ENCODE data around the gene CA12.
"Not testable (repeated sequence)": the region's sequence is repeated elsewhere in the genome, so short reads cannot be mapped to it uniquely, and the experiment has no call there.

Gene CA12

DNA sequence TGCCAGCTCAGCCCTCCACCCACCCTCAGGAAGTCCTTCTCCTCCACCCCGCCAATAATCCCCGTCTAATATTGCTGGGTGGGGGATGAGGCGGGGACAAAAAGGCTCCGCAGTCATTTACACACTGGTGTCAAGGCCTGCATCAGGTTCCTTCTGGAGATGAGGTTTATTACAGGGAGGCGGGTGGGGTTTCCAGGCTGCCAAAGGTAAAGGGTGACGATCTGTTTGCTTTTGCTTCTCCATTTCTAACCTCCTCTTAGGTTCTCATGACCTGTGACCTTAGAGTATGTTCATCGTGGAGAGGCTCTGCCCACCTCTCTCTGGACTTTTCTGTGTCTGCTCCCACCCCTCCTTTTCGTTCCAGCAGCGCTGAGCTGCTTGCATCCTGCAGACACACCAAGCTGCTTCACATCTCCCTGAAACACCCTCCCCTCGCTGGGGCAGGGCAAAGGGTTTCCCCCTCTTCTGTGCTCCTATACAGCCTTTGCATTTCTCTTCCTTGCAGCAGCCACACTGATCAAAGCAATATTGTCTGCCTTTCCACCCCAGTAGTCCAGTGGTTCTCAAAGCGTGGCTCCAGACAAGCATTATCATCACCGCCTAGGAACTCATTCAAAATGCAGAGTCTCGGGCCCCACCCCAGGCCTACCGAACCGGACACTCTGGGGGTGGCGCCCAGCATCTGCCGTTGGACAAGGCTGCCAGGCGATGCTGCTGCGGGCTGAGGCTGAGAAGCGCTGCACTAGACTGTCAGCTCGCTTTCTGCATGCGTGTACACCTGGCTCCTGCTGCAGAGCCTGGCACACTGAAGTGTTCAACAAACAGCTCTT is 26.6 kb downstream of the CA12 start:
- DNase-seq = no peak

DNA sequence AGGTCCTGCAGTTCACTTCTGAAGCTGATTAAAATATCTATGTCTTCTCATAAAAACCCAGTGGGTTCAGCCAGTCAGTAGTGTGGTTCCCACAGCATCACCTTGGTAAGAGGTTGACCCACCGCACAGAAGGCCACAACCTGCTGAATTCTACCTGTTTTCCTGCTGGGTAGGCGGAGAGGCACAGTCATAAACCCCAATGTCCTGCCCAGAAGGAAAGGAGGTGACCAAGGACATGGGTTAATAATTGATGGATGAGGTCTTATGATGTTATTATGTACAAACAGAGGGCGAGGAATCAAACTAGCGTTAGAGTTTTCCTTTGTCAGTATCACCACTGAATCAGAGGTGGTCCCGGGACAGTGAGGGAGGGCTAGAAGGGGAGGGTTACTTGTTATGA is 27.8 kb downstream of the CA12 start:
- no peak for DNase-seq

DNA sequence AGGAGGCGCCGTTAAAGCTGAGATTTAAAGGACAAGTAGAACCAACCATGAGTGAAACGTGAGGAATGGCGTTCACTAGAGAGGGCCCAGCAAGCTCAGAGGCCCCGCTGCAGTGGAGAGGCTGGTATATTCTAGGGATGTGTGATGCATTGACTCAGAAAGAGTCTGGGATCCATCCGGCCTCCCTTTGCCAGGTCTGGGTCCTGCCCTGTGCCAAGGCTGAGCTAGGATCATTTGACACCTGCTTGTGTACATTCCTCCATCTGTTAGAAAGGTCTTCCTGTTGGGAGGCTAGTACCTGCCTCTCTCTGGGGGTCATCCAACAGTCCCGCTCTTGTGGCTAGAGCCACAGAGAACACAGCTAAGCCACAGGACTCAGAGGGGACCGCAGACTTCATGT is 28.4 kb downstream of the CA12 start:
- no peak for DNase-seq

DNA sequence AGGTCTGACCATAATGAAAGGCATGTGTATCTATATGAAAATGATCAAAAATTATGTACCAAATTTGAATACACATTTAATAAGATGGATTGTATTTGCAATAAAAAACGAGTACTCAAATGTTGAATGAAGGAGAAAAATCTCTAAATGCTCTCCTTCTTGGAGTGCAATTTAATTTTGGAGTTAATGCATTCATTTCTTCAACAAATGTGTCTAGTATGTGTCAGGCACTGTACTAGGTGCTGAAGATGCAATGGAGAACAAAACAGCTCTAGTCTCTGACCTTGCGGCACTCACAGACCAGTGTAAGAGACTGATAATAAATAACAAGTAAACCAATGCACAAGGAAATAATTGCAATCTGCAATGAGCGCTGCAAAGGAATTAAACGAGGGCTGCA is 28.8 kb downstream of the CA12 start:
- no peak for DNase-seq

DNA sequence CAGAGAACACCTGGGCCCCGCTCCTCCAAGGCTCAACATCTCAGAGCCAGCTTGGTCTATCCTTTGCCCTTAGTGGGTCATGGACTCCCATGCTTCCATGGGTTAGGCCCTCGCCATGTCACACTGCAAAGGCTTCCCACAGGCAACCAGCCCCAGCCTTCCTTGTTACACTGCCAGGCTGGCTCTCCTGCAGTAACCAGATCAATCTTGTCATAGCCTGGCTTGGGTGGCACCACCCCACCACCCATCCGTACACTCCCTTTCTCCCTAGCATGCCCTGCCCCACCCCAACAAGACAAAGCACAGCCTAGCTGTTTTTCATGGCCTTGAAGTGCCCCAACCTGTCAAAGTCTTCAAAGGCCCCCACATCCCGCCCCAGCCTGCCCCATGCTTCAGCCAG is 30.5 kb downstream of the CA12 start:
- no peak for DNase-seq

DNA sequence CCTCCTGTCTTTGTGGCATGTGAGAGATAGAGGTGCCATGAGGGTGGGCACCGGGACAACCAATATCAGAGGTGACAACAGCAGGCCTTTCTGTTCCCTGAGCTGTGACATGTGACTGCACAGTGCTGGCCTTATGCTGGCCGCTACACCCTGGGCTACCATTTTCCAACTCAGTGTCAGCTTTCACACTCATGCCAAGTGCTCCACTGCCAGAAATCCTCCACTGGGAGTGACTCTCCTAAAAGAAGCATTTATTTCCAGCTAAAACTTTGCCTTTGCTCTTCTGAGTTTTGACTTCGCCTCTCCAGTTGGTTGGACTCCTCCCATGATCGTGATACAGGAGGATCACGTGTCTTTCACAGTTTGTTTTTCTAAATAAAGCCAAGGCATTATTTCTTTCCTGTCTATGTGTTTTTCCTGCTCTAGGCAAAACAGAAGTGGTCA is 31.4 kb downstream of the CA12 start:
- no peak for DNase-seq

DNA sequence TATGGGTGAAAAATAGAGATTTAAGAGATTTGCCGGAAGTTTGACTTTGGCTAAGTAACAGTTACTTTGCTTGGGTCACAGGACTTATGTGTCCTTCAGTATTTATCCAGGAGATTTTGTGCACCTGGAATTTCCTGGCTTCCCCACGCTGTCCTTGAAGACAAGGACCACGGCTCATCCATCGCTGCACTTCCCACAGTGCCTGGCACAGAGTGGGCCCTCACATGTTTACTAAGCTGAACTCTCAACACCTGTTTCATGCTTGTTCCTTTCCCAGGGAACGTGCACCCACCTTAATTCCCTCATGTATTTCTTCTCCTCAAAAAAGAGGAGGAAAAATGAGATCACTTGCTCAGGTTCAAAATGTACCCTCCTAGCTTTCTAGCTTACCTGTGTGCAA is 32.0 kb downstream of the CA12 start:
- no peak for DNase-seq

DNA sequence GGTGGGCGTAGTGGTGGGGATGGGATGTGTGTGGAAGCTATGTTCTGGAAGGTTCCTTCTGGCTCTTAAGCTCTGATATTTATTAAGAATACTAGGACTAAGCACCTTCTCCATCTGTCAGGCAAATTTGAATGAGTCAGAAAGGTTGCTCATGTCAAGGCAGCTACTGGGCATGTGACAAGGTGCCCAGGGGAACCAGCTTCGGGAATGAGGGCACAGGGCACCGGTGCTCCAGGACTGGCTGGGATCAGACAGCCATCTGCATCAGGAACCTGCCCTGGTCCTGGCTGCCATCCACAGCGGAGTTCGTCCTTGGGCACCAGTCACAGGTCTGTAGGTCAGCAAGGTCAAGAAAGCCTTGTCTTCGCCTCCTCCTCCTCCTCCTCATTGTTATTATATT is 32.5 kb downstream of the CA12 start:
- no peak for DNase-seq

DNA sequence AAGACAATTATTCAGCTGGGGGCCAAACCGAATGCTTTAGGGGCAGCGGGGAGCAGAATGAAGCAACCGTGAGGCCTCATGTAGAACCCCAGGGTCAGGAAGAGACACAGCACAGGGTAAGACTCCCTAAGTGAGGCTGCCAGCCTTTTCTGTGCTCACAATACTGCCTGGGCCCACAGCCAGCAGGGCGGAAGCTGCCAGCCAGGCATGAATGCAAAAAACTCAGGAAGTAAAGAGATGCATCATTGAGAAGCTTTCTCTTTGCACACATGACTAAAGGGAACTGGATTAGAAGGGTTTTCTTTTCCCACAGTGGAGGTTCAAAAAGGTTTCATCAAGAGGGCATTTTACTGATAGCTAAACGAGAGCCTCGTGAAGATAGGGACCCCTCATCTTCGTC is 33.3 kb downstream of the CA12 start:
- no peak for DNase-seq

DNA sequence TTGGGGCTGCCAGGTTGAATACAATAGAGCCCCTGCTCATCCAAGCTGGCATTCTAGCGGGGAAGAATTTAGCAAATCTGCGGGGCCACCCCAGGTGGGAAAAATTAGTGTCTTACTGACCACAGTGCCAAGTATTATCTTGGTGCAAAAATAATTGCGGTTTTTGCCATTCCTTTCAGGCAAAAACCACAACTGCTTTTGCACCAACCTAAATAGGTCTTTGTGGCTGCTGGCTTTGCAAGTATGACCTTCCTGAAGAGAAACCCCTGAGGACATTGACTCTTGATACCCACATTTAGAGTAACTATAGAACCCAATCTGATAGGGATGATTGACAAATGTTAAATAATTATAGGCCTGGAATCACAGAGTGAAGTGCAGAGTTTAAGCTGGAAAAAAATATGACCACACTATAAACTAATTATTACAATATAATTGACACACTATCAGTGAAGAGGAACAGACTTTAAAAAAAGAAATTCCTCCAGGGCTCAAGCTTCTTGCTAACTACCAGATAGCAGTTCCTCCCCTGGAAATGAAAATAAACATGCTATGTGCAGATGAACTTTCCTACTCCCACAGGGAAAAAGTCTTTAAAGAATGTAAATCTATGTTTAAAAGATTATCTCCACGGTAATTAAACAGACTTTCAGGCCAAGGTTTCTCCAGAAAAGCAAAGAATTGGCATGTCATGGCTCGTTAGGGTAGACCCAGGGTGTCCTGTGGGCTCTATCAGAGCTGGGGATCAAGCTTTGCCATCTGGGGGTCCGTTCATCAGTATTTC is 34.4 kb downstream of the CA12 start:
- no peak for DNase-seq

DNA sequence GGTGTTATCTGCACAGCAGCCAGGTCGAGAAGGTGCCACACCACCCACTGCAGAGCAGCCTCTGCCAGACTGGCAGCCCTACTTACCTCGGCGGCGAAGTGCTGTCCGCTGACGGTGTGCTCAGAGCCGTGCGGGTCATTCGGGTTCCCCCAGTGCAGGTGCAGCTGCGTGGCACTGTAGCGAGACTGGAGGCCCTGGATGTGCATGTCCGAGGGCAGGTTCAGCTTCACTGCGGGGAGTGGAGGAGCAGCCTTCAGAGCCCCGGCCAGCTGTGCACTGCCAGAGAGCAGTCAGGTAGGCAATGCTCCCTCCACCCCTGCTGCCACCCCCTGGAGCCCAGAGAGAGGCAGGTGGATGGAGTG is 36.3 kb downstream of the CA12 start:
- DNase-seq = no peak

DNA sequence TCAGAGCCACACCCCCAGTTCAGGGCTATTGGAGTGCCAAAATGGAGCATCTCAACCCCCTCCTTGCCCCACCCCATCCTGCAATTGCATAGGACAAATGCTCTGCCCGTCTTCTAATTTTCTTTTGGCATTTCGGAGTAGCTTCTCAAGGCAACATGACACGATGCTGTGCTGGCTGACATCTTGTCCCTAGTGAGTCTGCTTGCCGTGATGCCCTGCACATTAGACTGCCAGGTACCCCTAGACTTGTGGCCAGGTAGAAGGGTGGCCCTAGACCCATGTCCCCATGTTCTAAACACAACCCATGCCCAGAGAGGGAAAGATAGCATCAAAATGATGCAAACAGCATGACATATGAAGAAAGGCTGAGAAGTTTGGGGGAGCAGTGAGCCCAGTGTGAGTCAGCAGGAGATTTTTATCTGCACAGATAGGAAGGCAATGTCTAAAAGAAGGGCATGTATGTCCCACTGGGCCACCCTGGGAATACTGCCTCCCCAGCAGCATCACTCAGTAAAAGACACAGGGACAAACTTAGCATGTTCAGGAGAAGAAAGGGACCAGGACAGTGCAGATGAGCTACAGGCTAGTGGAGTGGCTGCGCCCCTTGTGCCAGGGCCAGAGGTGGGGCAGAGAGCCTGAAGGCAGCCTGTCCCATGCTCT is 36.8 kb downstream of the CA12 start:
- DNase-seq = no peak

DNA sequence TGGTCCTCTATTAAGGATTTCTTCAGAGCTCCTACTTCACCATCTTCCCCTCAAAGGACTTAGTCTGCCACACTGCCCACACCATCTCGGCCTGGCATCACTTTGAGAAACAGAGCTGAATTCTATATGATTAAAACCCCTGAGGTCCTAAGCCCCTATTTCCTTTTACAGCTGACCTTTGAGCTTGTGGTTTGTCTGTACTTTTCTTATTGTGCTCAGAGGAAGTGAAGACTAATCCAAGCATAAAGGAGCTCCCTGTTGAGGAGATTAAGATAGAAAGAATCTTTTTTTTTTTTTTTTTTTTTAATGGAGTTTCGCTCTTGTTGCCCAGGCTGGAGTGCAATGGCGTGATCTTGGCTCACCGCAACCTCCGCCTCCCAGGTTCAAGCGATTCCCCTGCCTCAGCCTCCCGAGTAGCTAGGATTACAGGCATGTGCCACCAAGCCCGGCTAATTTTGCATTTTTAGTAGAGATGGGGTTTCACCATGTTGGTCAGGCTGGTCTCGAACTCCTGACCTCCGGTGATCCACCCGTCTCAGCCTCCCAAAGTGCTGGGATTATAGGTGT is 38.6 kb downstream of the CA12 start:
- not testable (repeated sequence) for DNase-seq

DNA sequence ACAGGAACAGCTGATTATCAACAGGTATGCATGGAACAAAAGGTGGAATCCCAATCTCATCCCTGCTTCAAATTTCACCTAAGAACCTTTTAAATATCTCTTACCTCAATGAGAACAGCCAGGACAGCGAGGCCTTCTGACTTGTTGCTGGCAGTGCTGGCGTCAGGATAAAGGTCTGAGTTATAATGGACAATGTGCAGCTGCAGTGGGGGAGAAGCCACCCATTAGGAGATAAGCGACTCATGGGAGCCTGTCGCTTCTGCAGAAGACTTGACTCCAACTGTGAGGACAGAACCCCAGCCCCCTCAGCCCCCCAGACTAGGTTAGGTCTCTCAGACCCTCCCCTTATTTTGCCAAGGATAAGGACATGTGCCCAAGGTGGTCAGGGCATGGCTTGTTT is 39.7 kb downstream of the CA12 start:
- no peak for DNase-seq

DNA sequence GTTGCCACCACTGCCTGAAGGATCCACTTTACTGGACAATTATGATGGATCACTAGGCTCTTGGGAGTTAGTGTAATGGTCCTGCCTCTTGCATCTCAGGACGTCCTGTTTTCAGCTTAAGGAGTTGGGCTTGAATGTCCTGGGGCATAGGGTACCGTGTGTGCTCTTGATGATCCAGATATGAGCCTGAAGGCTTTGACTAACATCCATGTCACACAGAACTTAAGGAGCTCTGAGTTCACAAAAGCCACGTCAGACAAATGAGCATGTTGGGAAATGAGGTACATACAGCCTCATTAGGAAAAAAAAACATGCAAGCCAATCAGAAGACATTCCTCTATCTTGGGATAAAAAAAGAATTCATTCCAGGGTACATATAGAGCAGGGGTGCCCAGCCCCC is 40.8 kb downstream of the CA12 start:
- DNase-seq = no peak

DNA sequence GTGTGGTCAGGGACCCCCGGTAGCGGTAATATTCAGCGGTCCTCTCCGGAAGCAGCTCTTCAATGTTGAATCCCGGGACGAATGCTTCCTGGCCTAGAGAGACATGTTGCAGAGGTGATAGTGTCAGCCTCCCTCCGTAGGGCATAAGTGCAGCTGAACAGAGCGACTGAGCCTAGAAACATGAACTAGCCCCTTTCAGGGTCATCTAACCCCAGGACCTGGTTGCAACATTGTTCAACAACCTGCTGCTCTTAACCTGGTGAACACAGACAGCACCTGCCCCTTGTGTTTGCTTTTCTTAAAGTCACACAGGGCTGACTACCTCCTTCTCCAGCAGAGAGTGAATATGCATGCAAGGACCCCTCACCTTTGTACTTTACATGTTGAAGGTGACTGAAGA is 41.3 kb downstream of the CA12 start:
- no peak for DNase-seq

DNA sequence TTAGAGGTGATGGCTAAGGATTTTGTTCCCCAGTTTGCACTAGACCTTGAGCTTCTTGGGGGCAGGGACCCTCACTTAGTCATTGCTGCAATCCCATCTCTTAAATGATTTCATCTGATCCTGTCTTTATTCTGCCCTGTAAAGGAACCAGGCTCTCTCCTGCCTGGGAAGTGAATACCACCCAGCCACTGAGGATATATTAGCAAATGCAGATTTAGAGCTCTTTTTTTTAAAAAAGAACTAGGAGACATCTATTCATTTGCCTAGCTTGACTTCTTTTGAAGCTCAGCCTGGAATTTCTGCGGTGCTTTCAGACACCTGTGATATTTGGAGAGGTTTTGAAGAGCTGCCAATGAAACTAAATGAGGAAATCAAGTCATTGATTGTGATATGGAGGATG is 41.8 kb downstream of the CA12 start:
- DNase-seq = no peak

DNA sequence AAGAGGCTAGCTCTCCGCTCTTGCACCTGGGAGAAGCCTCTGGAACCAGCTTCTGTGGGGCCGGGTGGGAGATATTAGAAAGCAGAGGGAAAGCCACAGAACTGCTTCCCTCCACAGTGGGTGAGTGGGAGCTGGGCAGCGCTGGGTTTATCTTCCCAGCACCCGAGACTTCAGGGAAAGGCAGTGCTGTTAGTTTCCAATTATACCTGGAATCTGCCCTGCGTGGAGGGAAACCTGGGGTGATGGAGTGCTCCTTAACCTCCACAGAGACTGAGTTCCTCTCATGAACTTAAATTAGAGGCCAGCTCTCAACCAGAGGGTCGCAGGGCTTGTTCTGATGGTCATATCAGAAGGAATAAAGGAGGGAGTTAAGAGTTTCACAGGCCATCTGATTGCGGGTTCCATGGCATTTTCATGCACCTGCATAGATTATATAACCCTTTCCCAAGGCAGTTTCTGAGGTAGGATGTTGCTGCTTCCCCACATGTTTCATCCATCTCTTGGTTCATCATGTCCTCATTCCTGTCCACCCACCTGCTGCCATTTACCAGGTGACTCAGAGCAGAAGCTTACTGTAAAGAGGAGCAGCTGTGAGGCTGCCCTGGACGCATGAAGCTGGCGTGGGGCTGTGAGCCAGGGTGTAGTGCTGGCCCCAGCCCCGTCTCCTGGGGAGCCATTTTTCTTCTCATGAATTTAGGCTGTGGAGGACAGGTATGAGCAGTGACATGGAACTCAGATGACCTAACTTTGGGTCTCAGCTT is 42.5 kb downstream of the CA12 start:
- no peak for DNase-seq

DNA sequence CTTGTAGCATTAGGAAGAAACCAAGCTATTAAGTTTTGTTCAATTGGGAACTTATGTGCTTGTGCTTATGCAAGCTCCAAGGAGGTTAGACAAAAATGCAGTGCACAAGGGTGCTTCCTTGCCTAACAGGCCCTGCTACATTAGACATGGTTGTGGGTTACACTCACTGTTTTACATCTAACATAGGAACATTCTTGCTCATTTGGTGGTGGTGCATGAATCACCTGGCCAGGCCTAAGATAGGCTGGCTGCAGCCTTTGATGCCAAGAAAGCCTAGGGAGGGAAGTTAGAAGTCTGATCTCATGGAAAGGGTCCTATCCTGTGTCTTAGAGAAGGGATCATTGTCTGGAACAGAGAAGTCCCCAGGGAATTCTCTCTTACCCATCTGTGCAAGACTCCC is 43.5 kb downstream of the CA12 start:
- DNase-seq = no peak

DNA sequence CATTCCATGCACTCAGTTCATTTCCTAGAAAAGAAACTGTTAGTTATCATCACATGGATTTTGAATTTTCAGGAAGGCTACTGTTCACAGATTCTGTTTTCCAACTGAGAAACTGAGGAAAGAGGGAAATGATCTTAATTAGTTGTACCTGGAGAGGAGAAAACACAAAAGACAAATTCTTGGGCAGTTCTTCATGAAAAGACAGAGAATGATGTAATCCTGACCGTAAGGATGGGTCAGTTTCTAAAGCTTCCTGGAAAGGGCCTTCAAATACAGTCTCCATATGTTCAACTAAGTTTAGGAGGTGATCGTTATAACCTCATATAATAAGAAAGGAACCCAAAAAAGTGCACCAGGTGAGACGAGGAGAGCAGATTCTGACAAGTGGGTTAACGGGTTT is 44.6 kb downstream of the CA12 start:
- no peak for DNase-seq

DNA sequence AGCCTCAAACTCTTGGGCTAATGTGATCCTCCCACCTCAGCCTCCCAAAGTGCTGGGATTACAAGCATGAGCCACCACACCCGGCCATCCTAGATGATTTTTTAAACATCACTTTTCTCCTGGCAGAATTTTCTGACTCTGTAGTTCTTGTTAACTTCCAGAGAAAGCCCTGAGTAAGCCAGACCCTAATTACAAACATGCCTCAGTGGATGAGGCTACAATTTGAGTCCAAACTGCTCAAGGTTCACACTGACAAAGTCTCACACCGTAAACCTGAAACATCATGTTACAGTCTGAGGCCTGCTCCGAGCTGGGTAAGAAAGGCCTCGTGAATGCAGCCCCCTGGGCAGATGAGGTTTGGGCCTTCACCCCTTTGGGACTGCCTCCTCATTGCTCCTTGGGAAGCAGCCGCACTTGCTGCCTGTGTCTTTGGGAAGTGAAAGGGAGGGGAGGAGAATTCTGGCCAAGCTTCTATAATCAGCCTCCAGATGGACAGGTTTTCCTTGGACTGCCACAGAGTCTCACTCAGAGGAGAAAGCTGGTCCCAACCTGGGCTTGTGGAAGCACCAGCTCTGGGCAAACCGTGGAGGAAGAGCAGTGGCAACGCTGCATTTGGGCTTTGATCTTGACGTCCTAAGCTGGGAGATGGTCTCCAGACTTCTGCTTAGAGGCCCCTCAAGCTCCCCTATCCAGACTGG is 46.0 kb downstream of the CA12 start:
- DNase-seq = no peak

DNA sequence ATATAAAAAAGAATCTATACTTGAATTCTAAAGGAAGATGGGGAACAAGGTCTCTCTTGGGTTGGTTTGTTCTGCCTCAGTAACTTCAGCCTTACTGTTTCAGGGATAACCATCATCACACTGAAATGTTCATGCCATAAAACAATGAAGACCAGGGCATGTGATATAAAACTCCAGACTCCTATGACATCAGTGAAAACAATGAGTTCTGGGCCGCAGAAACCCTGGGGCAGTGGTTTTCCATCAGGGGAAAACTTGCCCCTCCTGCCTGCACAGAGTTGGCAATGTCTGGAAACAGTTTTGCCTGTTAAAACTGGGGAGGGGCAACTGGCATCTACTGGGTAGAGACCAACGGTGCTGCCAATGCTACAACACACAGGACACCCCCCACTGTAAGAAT is 46.8 kb downstream of the CA12 start:
- DNase-seq = no peak
